ENCODE measurements around the gene NCK2. TPM values are rescaled to one million over a fixed set of nuclear protein-coding genes. Genes with fewer than 3 reads are reported as not detected.

Gene NCK2
- total RNA-seq, 4 donors from 2014 or later = 32.6 to 43.7 (median 38.7) TPM

DNA sequence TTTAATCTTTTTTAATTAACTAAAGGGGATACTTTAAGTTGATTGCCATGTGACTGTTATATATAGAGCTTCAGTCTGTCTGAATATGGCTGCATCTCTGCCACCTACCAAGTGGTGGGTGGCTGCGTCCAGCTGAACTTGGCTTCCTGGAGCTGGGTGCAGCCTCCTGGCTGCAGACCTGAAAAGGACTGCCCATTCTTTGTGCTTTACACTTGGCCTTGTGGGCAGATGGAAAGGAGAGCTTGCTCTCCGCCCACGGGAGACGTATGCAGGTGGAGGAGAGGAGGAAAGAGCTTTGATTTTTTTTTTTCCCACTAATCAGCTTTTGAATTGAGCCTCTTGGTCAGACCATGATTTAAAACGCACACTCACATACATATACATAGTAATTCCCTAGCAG, 34.7 kb downstream of the NCK2 start:
- DNase-seq (ENCODE audit: low spot score) (no peak), ATAC-seq (ENCODE audit: low FRiP score) (no peak)
- TF ChIP-seq CTCF (IDR thresholded peaks at IDR 0.05) = no peak

DNA sequence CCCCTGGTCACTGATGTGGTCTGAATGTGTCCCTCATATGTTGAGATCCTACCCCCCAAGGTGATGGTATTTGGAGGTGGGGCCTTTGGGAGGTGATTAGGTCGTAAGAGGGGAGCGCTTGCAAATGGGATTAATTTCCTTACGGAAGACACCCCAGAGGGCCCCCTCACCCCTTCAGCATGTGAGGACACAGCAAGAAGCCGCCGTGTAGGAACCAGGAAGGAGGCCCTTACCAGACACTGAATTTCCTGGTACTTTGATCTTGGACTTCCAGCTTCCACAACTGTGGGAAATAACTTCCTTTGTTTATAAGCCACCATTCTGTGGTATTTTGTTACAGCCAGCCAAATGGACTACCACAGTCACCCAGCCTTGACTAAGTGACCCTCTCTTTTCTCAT, 35.9 kb downstream of the NCK2 start:
- ATAC-seq (ENCODE audit: low FRiP score) (no peak), DNase-seq (ENCODE audit: low spot score) (no peak)
- no peak for TF ChIP-seq CTCF (IDR thresholded peaks at IDR 0.05)

DNA sequence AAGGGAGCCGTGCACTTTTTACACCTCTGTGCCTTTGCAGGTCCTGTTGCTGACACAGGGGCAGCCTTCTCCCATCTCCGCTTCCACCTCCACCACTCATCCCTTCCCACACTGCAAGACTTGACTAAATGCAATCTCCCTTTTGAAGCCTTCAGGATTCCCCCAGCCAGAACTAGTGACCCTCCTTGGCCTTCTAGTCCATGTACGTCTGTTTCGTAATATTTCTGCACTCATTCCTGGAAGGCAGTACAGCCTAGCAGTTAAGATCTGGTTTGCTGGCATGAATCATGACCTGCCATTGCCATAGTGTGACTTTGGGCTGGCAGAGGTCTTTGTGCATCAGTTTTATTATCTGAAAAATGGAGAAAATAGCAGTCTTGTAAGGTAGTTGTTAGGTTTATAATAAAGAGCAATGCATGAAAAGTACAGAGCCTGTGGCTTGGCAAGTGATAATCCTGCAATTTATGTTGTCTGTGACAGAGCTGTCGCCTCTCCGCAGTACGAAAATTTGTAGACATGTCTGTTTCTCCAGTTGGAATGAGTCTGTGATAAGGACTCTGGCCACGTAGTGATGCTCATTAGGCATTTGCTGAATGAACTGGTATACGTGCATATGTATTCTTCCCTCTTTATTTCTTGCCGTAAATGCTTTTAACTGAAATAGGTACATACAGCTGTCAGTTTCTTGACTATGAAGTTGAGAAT, 36.7 kb downstream of the NCK2 start:
- no peak for TF ChIP-seq CTCF (IDR thresholded peaks at IDR 0.05)
- DNase-seq (ENCODE audit: low spot score) (no peak), ATAC-seq (ENCODE audit: low FRiP score) (no peak)

- DNase-seq (ENCODE audit: low spot score) (no peak), ATAC-seq (ENCODE audit: low FRiP score) (no peak)
- no peak for TF ChIP-seq CTCF (IDR thresholded peaks at IDR 0.05)
Observed at GRCh38 chr2:105782123-105782522, 37.4 kb downstream of the NCK2 start.

DNA sequence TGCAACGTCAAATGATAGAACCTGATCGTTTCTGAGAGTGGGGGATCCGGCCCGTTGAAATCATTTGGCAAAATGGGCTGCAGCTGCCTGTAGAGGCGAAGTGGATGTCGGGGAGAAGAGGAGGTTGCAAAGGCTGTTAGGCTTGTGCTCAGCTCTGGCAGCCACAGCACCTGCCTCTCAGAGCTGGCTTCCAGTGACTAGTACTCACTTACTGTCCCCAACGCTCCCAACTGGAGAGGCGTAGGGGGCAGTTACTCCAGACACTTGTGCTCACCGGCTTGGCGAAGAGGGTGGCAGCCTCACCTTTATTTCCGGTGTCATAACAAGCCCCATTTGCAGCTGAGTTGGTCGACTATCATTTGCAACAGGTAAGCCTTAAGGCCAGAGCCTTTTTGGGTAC, 37.9 kb downstream of the NCK2 start:
- no peak for DNase-seq (ENCODE audit: low spot score)
- ATAC-seq (ENCODE audit: low FRiP score) = no peak
- TF ChIP-seq CTCF (IDR thresholded peaks at IDR 0.05) = no peak

GRCh38 chr2:105783151-105783738, 38.5 kb downstream of the NCK2 start:
- DNase-seq (ENCODE audit: low spot score) = no peak
- no peak for ATAC-seq (ENCODE audit: low FRiP score)
- TF ChIP-seq CTCF (IDR thresholded peaks at IDR 0.05) = no peak

- DNase-seq (ENCODE audit: low spot score) (no peak), ATAC-seq (ENCODE audit: low FRiP score) (no peak)
- TF ChIP-seq CTCF (IDR thresholded peaks at IDR 0.05) = no peak
Observed at GRCh38 chr2:105783972-105784371, 39.3 kb downstream of the NCK2 start.
